NCI-H82 treated with DMSO at 0.1 percent for 48 hours (cell line): Measurements from ENCODE around the gene ENG.

Experiments used
- DNase-seq: peaks from one replicate; lab custom pipeline; 2025; ENCODE audit not compliant: unreplicated experiment; lab: John Stamatoyannopoulos, UW

The ENG gene

DNA sequence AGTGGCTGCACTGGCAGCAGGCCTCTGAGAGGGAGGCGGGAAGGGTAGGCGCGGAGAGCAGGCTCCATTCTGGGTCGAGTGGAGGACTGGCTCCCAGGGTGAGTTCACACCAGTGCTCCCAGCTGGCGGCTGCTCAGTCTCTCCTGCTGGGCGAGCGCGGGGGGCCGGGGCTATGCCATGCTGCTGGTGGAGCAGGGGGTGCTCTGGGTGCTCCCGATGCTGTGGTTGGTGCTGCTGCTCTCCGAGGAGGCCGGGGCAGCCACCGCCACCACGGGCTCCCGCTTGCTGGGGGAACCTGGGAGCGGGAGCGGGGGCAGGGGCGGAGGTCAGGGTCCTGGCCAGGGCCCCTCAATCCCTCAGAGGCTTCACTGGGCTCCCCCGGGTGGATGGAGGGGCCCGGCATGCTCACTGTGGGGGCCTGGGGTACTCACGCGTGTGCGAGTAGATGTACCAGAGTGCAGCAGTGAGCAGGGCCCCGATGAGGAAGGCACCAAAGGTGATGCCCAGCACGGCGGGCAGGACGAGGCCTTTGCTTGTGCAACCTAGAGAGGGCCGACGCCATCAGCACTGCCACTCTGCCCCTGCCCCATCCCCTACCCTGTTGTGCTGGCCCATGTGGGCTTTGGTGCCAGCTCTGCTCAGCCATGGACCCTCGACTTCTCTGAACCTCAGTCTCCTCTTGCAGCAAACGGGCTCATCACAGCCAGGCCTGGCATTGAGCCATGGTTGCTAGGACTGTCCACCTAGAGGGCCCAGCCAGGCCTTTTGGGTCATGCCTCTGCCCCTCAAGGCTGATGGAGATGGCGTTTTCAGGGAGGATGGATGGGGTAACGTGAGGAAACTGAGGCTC is 38.7 kb downstream of the ENG start:
- DNase-seq = no peak

DNA sequence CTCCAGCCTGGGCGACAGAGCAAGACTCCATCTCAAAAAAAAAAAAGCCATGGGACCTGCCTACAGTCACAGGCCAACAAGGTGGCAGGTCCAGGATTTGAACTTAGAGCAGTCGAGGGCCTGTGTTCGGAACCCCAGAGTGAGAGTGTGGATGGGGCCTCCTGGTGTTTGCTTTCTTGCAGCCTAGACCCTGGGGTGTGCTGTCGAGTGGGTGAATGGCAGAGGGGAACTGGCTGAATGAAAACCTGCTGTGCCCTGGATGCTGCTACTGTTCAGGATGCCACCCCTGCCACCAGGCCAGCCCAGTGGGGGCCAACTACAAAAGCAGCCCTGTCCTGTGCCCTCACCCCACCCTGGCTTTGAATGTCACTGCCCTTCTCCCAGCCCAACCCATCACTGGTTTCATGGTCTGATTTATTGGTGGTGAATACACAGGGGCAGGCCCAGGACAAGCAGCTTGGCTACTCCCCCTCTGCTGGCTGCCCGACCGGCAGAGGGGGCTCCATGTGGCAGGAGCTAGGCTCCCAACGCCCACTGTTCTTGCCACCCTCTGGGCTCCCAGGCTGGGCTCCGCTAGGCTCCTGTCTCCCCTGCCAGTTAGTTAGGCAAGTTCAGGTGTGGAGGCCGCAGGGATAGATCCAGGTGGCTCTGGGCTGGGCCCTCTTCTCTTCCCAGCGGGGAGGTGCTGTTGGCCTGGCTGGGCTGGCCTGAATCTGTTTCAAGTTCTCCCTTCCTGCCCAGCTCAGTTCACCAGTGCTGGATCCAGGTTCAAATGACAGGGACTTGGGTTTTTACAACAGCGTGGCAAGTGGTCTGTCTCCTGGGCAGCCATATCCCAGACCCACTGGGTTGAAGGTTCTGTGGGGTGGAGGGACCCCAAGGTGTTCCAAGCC is 39.6 kb downstream of the ENG start:
- DNase-seq = no peak

DNA sequence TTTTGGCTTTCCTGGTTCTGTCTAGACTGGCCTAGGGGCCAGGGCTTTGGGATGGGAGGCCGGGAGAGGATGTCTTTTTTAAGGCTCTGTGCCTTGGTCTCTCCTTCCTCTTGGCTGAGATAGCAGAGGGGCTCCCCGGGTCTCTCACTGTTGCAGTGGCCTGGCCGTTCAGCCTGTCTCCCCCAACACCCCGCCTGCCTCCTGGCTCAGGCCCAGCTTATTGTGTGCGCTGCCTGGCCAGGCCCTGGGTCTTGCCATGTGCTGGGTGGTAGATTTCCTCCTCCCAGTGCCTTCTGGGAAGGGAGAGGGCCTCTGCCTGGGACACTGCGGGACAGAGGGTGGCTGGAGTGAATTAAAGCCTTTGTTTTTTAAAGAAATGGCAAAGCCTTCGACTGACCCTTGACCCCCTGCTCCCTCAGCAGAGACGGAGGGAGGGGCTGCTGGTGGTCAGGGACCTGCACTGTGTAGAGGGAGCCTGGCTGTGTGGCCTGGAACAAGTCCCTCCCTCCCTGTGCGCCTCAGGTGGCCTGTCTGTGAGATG is 40.7 kb downstream of the ENG start:
- no peak for DNase-seq

DNA sequence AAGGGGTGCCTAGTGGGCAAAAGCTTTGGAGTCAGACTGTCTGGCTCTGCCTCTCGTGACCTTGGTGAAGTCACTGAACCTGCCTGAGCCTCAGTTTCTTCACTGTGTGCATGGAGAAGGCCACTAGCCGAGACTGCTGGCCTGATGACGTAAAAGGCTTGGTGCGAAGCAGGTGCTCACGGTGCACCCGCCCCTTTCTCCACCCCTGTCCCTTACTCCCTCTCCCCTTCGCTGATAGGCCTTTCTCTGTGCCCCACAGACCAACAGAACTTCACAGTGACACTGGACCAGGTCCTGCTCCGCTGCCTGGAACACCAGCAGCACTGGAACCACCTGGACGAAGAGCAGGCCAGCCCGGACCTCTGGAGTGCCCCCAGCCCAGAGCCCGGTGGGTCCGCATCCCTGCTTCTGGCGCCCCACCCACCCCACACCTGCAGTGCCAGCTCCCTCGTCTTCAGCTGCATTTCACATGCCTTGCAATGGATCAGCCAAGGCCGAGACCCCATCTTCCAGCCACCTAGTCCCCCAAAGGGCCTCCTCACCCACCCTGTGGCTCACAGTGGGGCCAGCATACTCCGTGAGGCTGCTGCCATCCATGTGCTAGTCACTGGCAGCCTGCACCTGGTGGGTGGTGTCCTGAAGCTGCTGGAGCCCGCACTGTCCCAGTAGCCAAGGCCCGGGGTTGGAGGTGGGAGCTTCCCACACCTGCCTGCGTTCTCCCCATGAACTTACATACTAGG is 41.4 kb downstream of the ENG start:
- DNase-seq = no peak

DNA sequence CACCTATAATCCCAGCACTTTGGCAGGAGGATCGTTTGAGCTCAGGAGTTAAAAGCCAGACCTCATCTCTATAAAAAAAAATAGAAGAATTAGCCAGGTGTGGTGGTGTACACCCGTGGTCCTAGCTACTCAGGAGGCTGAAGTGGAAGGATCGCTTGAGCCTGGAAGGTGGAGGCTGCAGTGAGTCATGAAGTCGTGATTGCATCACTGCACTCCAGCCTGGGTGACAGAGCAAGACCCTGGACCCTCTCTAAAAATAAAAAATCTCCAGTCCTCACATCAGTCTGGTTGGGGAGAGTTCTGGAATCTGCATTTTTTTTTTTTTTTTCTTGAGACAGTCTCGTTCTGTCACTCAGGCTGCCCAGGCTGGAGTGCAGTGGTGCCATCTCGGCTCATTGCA is 42.4 kb downstream of the ENG start:
- no peak for DNase-seq

DNA sequence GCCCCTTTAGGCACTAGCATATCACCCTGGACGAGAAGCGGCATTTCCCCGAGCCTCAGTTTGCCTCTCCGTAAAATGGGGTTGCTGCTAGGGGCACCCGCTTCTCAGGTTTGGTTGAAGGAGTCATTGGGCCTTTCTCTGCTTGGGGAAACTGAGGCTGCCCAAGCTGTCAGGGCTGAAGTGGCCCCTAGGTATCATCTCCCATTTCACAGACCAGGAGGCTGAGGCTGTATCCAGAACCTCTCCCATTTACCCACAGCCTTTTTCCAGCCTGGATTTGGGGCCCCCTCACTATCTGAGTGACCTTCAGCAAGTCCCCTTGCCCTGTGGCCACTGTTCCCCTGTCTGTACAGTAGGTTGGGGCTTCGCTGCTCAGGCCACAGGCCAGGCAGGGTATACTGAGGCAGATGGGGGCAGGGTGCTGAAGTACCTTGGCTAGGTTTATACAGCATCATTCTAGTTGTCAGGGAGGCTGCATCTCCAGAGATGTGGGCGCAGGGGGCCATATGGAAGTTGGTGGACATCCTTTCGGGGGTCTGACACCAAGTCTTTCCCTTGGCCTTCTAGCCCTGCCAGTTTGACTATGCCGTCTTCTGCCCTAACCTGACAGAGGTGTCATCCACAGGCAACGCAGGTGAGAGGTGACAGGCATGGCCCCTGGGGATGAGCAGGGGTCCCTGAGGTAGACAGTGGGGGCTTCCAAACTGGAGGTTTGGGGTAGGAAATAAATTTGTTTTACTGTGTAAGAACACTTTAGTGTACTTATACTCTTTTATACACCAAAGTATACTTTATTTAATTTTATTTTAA is 43.9 kb downstream of the ENG start:
- no peak for DNase-seq

DNA sequence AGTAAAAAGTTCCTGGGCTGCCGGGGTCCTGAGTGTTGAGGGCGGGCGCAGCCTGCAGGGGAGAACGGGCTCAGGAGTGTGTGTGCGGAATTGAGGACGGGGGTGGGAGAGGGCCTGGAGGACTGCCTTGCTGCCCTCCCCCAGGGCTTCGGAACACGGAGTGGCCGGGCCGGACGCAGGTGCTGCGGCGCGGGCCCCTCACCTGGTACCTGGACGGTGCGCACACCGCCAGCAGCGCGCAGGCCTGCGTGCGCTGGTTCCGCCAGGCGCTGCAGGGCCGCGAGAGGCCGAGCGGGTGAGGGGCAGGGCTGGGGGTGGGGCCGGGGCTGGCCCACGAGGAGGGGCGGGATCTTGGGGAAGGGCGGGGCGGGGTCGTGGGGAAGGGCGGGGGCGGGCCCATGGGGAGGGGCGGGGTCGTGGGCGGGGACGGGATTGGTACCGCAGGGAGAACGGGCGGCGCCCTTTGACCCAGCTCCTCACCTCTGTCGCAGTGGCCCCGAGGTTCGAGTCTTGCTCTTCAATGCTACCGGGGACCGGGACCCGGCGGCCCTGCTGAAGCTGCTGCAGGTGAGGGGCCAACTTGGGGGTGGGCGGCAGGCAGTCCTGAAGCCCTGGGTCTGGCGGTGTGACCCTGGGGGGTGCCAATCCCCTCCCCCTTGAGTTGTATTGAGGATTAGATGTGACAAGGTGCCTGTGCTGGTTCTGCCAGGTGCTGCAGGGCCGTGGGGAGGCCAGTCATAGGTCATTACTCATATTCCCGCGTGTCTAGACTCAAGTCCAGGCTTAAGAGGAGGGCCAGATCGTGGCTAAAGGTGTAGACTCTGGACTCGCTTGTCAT is 44.7 kb downstream of the ENG start:
- no peak for DNase-seq

DNA sequence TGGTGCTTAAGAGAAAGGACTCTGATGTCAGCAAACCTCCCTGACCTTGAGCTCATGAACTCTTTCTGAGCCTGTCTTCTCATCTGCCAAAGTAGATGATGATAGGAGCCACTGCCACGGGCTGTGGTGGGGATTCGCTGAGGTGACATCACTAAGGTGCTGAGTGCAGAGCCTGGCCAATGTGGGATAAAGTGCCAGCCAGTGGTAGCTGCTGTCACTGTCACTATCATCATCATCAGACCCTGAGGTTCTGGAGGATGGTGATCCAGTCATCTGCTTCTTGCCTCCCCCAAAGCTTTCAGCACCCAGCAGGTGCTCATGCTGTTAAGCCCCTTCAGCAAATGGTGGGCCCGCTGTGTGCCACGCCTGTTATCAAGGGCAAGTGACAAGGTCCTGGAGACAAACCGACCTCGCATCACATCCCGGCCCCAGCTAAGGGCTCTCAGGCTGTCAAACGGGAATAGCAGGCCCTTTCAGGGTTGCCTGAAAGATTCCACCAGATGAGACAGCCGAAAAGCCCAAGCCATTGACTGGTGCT is 45.4 kb downstream of the ENG start:
- DNase-seq = no peak

DNA sequence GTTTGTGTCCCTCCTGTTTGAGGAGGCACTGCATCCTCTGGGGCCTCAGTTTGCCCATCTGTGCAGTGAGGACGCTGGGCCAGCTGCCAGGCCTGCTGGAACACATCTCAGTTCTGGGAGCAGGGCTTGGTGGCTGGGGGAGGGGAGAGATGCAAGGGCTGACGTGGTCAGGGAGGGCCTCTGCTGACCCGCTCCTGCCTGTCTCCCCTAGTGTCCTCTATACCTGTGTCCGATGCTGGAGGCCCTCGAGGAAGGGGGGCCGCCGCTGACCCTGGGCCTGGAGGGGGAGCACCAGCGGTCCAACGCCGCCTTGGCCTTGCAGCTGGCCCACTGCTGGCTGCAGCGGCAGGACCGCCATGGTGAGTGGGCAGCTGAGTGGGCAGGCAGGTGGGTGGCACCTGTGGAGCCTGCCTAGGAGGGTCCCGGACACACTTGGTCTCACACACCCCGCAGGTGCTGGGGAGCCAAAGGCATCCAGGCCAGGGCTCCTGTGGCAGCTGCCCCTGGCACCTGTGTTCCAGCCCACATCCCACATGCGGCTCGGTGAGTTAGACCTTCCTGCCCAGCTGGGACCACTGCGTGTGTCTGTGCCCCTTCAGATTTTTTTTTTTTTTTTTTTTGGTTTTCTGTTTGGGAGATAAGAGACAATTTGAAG is 46.0 kb downstream of the ENG start:
- DNase-seq = no peak

DNA sequence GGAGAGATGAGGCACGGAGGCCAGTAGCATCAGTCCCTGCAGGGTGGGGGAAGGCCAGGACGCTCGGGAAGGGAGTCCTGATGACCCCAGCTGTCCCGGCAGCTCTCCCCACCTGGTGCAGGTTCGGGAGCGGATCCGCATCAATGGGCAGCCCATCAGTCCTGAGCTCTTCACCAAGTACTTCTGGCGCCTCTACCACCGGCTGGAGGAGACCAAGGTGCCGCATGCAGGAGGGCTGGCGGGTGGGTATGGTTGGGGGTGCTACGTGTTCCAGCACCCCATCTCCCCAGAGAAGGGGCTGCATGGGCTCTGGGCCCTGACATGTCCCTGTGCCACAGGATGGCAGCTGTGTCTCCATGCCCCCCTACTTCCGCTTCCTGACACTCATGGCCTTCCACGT is 47.6 kb downstream of the ENG start:
- no peak for DNase-seq

DNA sequence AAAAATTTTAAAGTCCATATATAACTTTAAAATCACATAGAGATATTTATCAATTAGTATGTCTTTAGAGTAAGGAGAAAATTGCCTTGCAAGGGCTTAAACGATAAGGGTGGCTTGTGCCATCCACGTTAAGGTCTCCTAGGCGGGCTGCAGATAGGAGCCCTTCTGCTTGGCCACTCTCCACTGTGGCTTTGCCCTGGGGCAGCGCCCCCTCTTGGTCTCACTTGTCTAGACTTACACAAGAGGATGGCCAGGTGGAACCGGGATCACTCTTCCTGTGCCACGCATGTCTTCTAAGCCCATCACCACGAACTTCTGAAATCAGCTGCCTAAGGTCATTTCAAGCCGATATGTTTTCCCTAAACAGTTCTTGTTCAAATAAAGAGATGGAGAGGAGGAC is 48.8 kb downstream of the ENG start:
- no peak for DNase-seq

DNA sequence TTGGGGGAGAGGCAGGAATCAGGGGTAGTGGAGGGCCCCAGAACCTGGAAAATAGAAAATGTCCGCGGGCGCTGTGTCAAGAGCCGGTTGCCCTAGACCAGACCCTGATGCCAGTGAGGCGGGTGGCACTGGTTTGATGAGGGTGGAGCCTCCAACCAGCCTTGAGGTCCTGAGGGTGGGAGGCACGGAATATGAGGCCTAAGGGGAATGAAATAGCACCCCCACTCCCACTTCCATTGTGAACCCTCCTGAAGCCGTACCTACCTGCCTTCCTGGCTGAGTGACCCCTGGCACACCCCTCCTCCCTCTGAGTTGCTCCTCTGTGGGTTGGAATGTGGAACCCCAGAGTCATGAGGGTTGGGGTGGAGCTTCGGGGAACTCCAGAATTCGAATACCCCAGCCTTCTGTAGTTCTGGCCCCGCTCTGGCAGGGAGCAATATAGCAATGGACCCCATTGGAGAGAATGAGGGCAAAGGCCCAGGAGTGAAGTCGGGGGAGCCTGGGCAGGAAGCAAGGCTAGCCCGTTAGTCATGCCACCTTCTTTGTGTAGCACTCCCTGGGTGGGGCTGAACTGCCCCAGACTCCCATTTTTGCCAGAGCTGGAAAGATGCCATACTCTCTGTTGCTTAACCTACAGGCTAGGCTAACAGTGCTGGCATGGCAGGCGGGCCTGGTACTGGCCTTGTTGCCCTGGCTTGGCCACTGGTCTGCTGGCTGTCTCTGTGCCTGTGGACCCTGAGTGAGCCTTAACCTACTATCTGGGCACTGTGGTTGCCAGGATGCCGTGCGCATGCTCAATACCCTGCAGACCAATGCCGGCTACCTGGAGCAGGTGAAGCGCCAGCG is 50.7 kb downstream of the ENG start:
- no peak for DNase-seq

DNA sequence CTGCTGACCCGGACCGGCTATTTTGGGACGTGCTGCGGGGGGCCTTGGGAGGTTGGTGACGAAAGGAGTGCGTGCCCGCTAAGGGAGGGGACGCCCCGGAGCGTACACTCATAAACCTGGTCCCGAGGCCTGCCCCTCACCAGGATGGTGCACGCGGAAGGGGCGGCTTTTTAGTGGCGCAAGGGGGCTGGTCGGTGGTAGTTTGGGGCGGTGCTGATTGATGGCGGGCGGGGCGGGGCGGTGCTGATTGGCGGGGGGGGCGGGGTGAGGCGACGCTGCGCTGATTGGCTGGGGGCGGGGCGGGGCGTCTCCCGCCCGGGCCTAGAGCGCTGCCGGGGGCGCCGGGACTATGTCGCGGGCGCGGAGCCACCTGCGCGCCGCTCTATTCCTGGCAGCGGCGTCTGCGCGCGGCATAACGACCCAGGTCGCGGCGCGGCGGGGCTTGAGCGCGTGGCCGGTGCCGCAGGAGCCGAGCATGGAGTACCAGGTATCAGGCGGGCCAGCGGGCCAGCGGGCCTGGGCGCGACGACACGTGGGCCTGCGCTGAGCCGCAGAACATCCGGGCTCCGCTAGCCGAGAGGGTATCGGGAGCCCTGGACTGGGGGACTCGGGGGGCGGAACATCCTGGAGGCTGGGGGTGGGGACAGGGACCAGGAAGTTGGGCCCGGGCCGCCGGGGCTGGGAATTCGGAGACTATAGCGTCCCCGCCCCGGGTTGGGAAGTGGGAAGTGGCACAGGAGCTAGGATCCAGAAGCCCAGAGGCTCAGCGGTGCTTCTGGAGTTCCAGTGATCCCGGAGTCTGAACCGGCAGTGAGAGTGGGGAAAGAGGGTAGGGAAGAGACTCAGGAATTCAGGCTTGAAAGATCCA is 51.6 kb downstream of the ENG start, which contains the start of gene FPGS:
TSS of gene FPGS (plus strand) at position 307 of the 868 bp plus-strand sequence. CDS start at position 350, 43 bp downstream.
- DNase-seq = peak; percentile 51

DNA sequence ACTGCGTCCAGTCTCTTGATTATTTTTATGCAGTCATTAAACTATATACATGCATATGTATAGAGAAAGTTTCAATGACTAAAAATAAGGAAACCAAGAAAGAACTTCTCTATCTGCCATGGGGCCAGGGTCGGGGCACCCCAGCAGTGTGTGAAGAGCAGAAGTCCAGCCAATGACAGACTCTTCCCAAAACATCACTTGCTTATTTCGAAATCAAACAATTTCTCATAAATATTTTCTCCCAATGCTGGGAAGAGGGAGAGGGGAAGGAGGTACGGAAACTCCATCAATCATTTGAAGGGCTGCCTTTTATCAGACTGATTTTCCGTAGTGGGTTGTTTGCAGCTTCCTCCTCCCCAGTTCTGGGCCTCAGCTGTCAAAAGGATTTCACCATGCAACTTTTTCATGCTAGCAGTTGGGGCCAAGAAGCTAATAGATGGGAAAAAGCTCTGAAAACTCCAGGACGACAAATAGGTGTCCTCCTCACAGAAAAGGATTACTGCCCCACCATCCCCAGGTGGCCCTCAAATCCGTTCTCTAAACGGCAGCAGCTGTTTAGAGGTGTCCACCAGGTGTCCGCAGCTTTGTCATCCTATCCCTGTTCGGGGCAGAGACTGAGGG is 52.4 kb downstream of the ENG start:
- peak; percentile 43 for DNase-seq

DNA sequence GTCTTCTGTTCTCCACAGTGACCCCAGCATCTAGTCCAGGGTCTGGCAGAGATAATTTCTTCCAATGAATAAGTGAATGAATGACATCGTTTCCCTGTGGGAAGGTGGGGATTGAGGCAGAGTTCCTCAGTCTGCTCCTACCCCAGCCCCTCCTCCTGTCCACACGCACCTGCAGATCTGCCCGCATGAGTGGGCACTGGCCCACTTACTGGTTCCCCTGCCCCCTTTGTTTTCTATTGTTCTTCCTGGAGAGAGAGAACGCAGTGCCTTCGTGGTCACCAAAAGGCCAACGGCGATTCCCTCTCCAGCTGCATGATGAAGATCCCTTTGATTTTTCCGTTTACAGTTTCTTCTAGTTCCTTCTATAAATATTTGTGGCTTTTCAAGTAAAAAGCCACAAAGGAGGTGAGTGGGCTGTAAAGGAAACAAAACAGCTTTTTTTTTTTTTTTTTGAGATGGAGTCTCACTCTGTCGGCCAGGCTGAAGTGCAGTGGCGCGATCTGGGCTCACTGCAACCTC is 57.5 kb downstream of the ENG start:
- DNase-seq = no peak

DNA sequence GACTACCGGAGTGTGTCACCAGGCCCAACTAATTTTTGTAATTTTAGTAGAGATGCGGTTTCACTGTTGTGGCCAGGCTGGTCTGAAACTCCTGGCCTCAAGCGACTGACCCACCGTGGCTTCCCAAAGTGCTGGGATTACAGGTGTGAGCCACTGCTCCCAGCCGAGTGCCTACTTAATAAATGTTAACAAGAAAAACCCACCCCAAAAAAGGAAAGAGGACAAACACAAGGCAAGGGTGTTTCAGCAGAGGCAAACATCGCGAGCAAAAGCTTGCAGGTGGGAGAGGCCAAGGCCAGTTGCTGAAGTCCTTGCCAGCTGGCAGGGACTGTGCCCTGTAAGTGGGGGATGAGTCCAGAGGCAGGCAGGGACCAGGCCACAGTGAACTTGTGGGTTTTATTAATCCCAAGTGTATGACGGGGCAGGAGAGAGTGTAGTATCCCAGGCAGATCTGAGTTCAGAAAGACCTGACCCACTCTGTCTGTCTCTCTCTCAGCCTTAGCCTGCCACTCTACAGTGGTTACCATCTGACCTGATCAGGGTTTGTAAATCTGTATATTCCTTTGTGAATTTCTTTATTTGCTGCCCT is 58.1 kb downstream of the ENG start:
- no peak for DNase-seq
